ENCODE data around the gene AGA.
A peak's percentile ranks its signal among the peaks of the same experiment; 100 is the strongest.

Gene AGA

GRCh38 chr4:177441803-177442622, at the start of gene AGA:
Gene AGA (minus strand): TSS chr4:177442437. CDS start chr4:177442375, 62 bp downstream.
- Histone ChIP-seq H3K9me3 (no peaks in the 10 kb centered on the region), H3K4me3 (peak within 1 kb of the TSS; percentile 60), H3K36me3 (replicated peaks) (peaks cover 5% of the 10 kb centered on the region; the same call in 1 of the 2 replicates), H3K4me1 (peaks cover 21% of the 10 kb centered on the region), H3K27me3 (ENCODE audit: low read depth) (no peaks in the 10 kb centered on the region)
- in situ Hi-C loops (cut with MboI; ENCODE audit: low sequenced_read_pairs) = no loop called here
- DNase-seq (ENCODE audit: low spot score in 2 of 2) = peak; percentile 88 to 97

- Histone ChIP-seq H3K9me3 (no peaks in the 10 kb centered on the region), H3K4me1 (peaks cover 10% of the 10 kb centered on the region), H3K36me3 (replicated peaks) (no peaks in the 10 kb centered on the region), H3K27me3 (ENCODE audit: low read depth) (no peaks in the 10 kb centered on the region), H3K4me3 (no peak overlapping the region)
- no peak for DNase-seq (ENCODE audit: low spot score in 2 of 2)
- in situ Hi-C loops (cut with MboI; ENCODE audit: low sequenced_read_pairs) = no loop called here
Measured at GRCh38 chr4:177492022-177492421, 49.8 kb upstream of the AGA start.

GRCh38 chr4:177490769-177491168, 48.5 kb upstream of the AGA start:
- H3K27me3 ChIP-seq (ENCODE audit: low read depth) = no peaks in the 10 kb centered on the region
- no peaks in the 10 kb centered on the region for H3K36me3 ChIP-seq (replicated peaks)
- no peak for DNase-seq (ENCODE audit: low spot score in 2 of 2)
- in situ Hi-C loops (cut with MboI; ENCODE audit: low sequenced_read_pairs) = no loop called here
- H3K4me1 ChIP-seq = peaks cover 10% of the 10 kb centered on the region
- H3K4me3 ChIP-seq = no peak overlapping the region
- no peaks in the 10 kb centered on the region for H3K9me3 ChIP-seq

GRCh38 chr4:177489471-177490246, 47.4 kb upstream of the AGA start:
- Histone ChIP-seq H3K36me3 (replicated peaks) (no peaks in the 10 kb centered on the region), H3K27me3 (ENCODE audit: low read depth) (no peaks in the 10 kb centered on the region), H3K4me1 (peaks cover 13% of the 10 kb centered on the region), H3K4me3 (no peak overlapping the region), H3K9me3 (no peaks in the 10 kb centered on the region)
- in situ Hi-C loops (cut with MboI; ENCODE audit: low sequenced_read_pairs) = no loop called here
- no peak for DNase-seq (ENCODE audit: low spot score in 2 of 2)

- in situ Hi-C loops (cut with MboI; ENCODE audit: low sequenced_read_pairs) = no loop called here
- no peak overlapping the region for H3K4me3 ChIP-seq
Measured at GRCh38 chr4:177487977-177488376, 45.7 kb upstream of the AGA start.

GRCh38 chr4:177485528-177485927, 43.3 kb upstream of the AGA start:
- H3K36me3 ChIP-seq (replicated peaks) = no peaks in the 10 kb centered on the region
- H3K4me3 ChIP-seq = no peak overlapping the region
- DNase-seq (ENCODE audit: low spot score in 2 of 2) = no peak
- peaks cover 12% of the 10 kb centered on the region for H3K4me1 ChIP-seq
- H3K9me3 ChIP-seq = no peaks in the 10 kb centered on the region
- in situ Hi-C loops (cut with MboI; ENCODE audit: low sequenced_read_pairs) = no loop called here
- no peaks in the 10 kb centered on the region for H3K27me3 ChIP-seq (ENCODE audit: low read depth)

More at GRCh38 chr4:177487977-177488376, 45.7 kb upstream of the AGA start:
- Histone ChIP-seq H3K4me1 (peaks cover 18% of the 10 kb centered on the region), H3K36me3 (replicated peaks) (no peaks in the 10 kb centered on the region), H3K27me3 (ENCODE audit: low read depth) (no peaks in the 10 kb centered on the region), H3K9me3 (no peaks in the 10 kb centered on the region)
- no peak for DNase-seq (ENCODE audit: low spot score in 2 of 2)

GRCh38 chr4:177484613-177485021, 42.4 kb upstream of the AGA start:
- in situ Hi-C loops (cut with MboI; ENCODE audit: low sequenced_read_pairs) = no loop called here
- Histone ChIP-seq H3K4me1 (peaks cover 12% of the 10 kb centered on the region), H3K9me3 (no peaks in the 10 kb centered on the region), H3K4me3 (no peak overlapping the region), H3K36me3 (replicated peaks) (no peaks in the 10 kb centered on the region), H3K27me3 (ENCODE audit: low read depth) (no peaks in the 10 kb centered on the region)
- peak; percentile 27 to 41 for DNase-seq (ENCODE audit: low spot score in 2 of 2)

- Histone ChIP-seq H3K4me3 (no peak overlapping the region), H3K4me1 (peaks cover 12% of the 10 kb centered on the region), H3K9me3 (no peaks in the 10 kb centered on the region), H3K27me3 (ENCODE audit: low read depth) (no peaks in the 10 kb centered on the region), H3K36me3 (replicated peaks) (no peaks in the 10 kb centered on the region)
- DNase-seq (ENCODE audit: low spot score in 2 of 2) = no peak
- in situ Hi-C loops (cut with MboI; ENCODE audit: low sequenced_read_pairs) = no loop called here
Measured at GRCh38 chr4:177483760-177484159, 41.5 kb upstream of the AGA start.

GRCh38 chr4:177483271-177483670, 41.0 kb upstream of the AGA start:
- Histone ChIP-seq H3K36me3 (replicated peaks) (no peaks in the 10 kb centered on the region), H3K4me3 (no peak overlapping the region), H3K4me1 (peaks cover 12% of the 10 kb centered on the region), H3K27me3 (ENCODE audit: low read depth) (no peaks in the 10 kb centered on the region), H3K9me3 (no peaks in the 10 kb centered on the region)
- in situ Hi-C loops (cut with MboI; ENCODE audit: low sequenced_read_pairs) = no loop called here
- no peak for DNase-seq (ENCODE audit: low spot score in 2 of 2)

GRCh38 chr4:177482367-177482766, 40.1 kb upstream of the AGA start:
- Histone ChIP-seq H3K4me3 (no peak overlapping the region), H3K27me3 (ENCODE audit: low read depth) (no peaks in the 10 kb centered on the region), H3K4me1 (peaks cover 12% of the 10 kb centered on the region), H3K36me3 (replicated peaks) (no peaks in the 10 kb centered on the region), H3K9me3 (no peaks in the 10 kb centered on the region)
- no peak for DNase-seq (ENCODE audit: low spot score in 2 of 2)
- in situ Hi-C loops (cut with MboI; ENCODE audit: low sequenced_read_pairs) = no loop called here

GRCh38 chr4:177480795-177481194, 38.6 kb upstream of the AGA start:
- no peak for DNase-seq (ENCODE audit: low spot score in 2 of 2)
- Histone ChIP-seq H3K4me3 (no peak overlapping the region), H3K9me3 (no peaks in the 10 kb centered on the region), H3K36me3 (replicated peaks) (no peaks in the 10 kb centered on the region), H3K27me3 (ENCODE audit: low read depth) (no peaks in the 10 kb centered on the region), H3K4me1 (peaks cover 12% of the 10 kb centered on the region)
- in situ Hi-C loops (cut with MboI; ENCODE audit: low sequenced_read_pairs) = no loop called here

GRCh38 chr4:177479063-177479462, 36.8 kb upstream of the AGA start:
- no peaks in the 10 kb centered on the region for H3K27me3 ChIP-seq (ENCODE audit: low read depth)
- no peaks in the 10 kb centered on the region for H3K36me3 ChIP-seq (replicated peaks)
- H3K9me3 ChIP-seq = no peaks in the 10 kb centered on the region
- DNase-seq (ENCODE audit: low spot score in 2 of 2) = no peak
- H3K4me1 ChIP-seq = peaks cover 2% of the 10 kb centered on the region
- H3K4me3 ChIP-seq = no peak overlapping the region
- in situ Hi-C loops (cut with MboI; ENCODE audit: low sequenced_read_pairs) = no loop called here

- Histone ChIP-seq H3K9me3 (no peaks in the 10 kb centered on the region), H3K36me3 (replicated peaks) (no peaks in the 10 kb centered on the region), H3K27me3 (ENCODE audit: low read depth) (no peaks in the 10 kb centered on the region), H3K4me1 (no peaks in the 10 kb centered on the region), H3K4me3 (no peak overlapping the region)
- no peak for DNase-seq (ENCODE audit: low spot score in 2 of 2)
- in situ Hi-C loops (cut with MboI; ENCODE audit: low sequenced_read_pairs) = no loop called here
Measured at GRCh38 chr4:177478496-177478895, 36.3 kb upstream of the AGA start.

GRCh38 chr4:177473991-177474390, 31.8 kb upstream of the AGA start:
- in situ Hi-C loops (cut with MboI; ENCODE audit: low sequenced_read_pairs) = no loop called here
- DNase-seq (ENCODE audit: low spot score in 2 of 2) = no peak
- H3K36me3 ChIP-seq (replicated peaks) = no peaks in the 10 kb centered on the region
- no peaks in the 10 kb centered on the region for H3K9me3 ChIP-seq
- H3K4me1 ChIP-seq = no peaks in the 10 kb centered on the region
- H3K27me3 ChIP-seq (ENCODE audit: low read depth) = 0 out of 2 replicates have a peak, but pooled peaks cover 3% of the 10 kb centered on the region
- H3K4me3 ChIP-seq = no peak overlapping the region

Measured in HAP-1 (cell line).